HEK293 (cell line): ENCODE measurements around the gene YAE1.
A peak's percentile ranks its signal among the peaks of the same experiment; 100 is the strongest.

Experiments used
- ATF2 ChIP-seq: fragments of 450-650 bp; formaldehyde crosslinking; IDR thresholded peaks from 2 replicates; pipeline ENCODE4 v1.5.1; 2016; ENCODE audit warnings: missing biosample characterization, missing genetic modification characterization, low read depth
- CTCF ChIP-seq: fragments of 450-650 bp; formaldehyde crosslinking; IDR thresholded peaks from 2 replicates; pipeline ENCODE4 v1.5.1; 2016; ENCODE audit warnings: missing biosample characterization, missing genetic modification characterization
- EGR2 ChIP-seq: fragments of 450-650 bp; formaldehyde crosslinking; IDR thresholded peaks from 2 replicates; pipeline ENCODE4 v1.5.1; 2016; ENCODE audit warnings: low read depth, missing biosample characterization, missing genetic modification characterization
- PRDM10 ChIP-seq: fragments of 450-650 bp; formaldehyde crosslinking; IDR thresholded peaks from 2 replicates; pipeline ENCODE4 v1.5.1; 2016; ENCODE audit warnings: missing biosample characterization, missing genetic modification characterization
- SALL2 ChIP-seq: fragments of 450-650 bp; formaldehyde crosslinking; IDR thresholded peaks from 2 replicates; pipeline ENCODE4 v1.5.0; 2017; ENCODE audit warnings: missing biosample characterization, mild to moderate bottlenecking, missing genetic modification characterization, borderline replicate concordance
- SP3 ChIP-seq: fragments of 450-650 bp; formaldehyde crosslinking; IDR thresholded peaks from 2 replicates; pipeline ENCODE4 v1.5.1; 2016; ENCODE audit warnings: missing biosample characterization, missing genetic modification characterization
- SP7 ChIP-seq: fragments of 450-650 bp; formaldehyde crosslinking; IDR thresholded peaks from 2 replicates; pipeline ENCODE4 v1.5.1; 2016; ENCODE audit warnings: missing biosample characterization, missing genetic modification characterization
- ZBTB26 ChIP-seq: fragments of 450-650 bp; formaldehyde crosslinking; optimal IDR thresholded peaks from 2 replicates; pipeline ENCODE3; 2016; ENCODE audit warnings: missing biosample characterization, mild to moderate bottlenecking, missing genetic modification characterization
- ZNF16 ChIP-seq: fragments of 450-650 bp; formaldehyde crosslinking; IDR thresholded peaks from 2 replicates; pipeline ENCODE4 v1.5.1; 2016; ENCODE audit warnings: low read depth, missing biosample characterization, missing genetic modification characterization
- ZNF423 ChIP-seq: fragments of 450-650 bp; formaldehyde crosslinking; IDR thresholded peaks from 2 replicates; pipeline ENCODE4 v1.5.1; 2016; ENCODE audit warnings: missing biosample characterization, missing genetic modification characterization
- ZNF530 ChIP-seq: fragments of 450-650 bp; formaldehyde crosslinking; IDR thresholded peaks from 2 replicates; pipeline ENCODE4 v1.5.1; 2016; ENCODE audit warnings: low read depth, missing biosample characterization, missing genetic modification characterization
- ZNF580 ChIP-seq: fragments of 450-650 bp; formaldehyde crosslinking; IDR thresholded peaks from 2 replicates; pipeline ENCODE4 v1.5.1; 2016; ENCODE audit warnings: missing biosample characterization, missing genetic modification characterization
- ZNF610 ChIP-seq: fragments of 450-650 bp; formaldehyde crosslinking; IDR thresholded peaks from 2 replicates; pipeline ENCODE4 v1.5.1; 2016; ENCODE audit warnings: missing biosample characterization, missing genetic modification characterization, borderline replicate concordance
- ZNF645 ChIP-seq: fragments of 450-650 bp; formaldehyde crosslinking; IDR thresholded peaks from 2 replicates; pipeline ENCODE4; 2016; ENCODE audit warnings: missing biosample characterization, missing genetic modification characterization
- ZNF704 ChIP-seq: fragments of 450-650 bp; formaldehyde crosslinking; IDR thresholded peaks from 2 replicates; pipeline ENCODE4 v1.5.1; 2016; ENCODE audit warnings: missing biosample characterization, missing genetic modification characterization
- ZNF76 ChIP-seq: fragments of 450-650 bp; formaldehyde crosslinking; IDR thresholded peaks from 2 replicates; pipeline ENCODE4; 2016; ENCODE audit warnings: low read depth, missing biosample characterization, missing genetic modification characterization, borderline replicate concordance
- ZNF777 ChIP-seq: fragments of 450-650 bp; formaldehyde crosslinking; IDR thresholded peaks from 2 replicates; pipeline ENCODE4 v1.5.1; 2017; ENCODE audit warnings: missing biosample characterization, missing genetic modification characterization, borderline replicate concordance
- ZNF837 ChIP-seq: fragments of 450-650 bp; formaldehyde crosslinking; IDR thresholded peaks from 2 replicates; pipeline ENCODE4 v1.5.1; 2016; ENCODE audit warnings: missing biosample characterization, missing genetic modification characterization
- ZSCAN30 ChIP-seq: fragments of 450-650 bp; IDR thresholded peaks from 2 replicates; pipeline ENCODE4 v1.5.1; 2018; ENCODE audit warnings: missing biosample characterization, mild to moderate bottlenecking, missing genetic modification characterization, moderate library complexity
- ZXDB ChIP-seq: fragments of 450-650 bp; formaldehyde crosslinking; IDR thresholded peaks from 2 replicates; pipeline ENCODE4 v1.5.1; 2016; ENCODE audit warnings: missing biosample characterization, missing genetic modification characterization
- TF ChIP-seq, protein P1 (sequence below): fragments of 450-650 bp; formaldehyde crosslinking; IDR thresholded peaks from 2 replicates; pipeline ENCODE4 v1.5.1; 2017; ENCODE audit warnings: missing biosample characterization, missing genetic modification characterization
- TF ChIP-seq, protein P2 (sequence below): fragments of 450-650 bp; formaldehyde crosslinking; IDR thresholded peaks from 2 replicates; pipeline ENCODE4 v1.5.1; 2016; ENCODE audit warnings: missing biosample characterization, missing genetic modification characterization

Gene YAE1

GRCh38 chr7:39566023-39566921 is at the start of gene YAE1 (continued):
- no peak for TF ChIP-seq ZNF837 (tag by site-specific recombination)
- TF ChIP-seq ZNF704 (tag by site-specific recombination) = no peak
- TF ChIP-seq ZSCAN30 (tag by site-specific recombination) = 0 out of 2 replicates have a peak, but pooled peaks have one; percentile 35
- 0 out of 2 replicates have a peak, but pooled peaks have one; percentile 17 for TF ChIP-seq ZNF610 (tag by site-specific recombination)
- peak; percentile 82 for TF ChIP-seq ZXDB (tag by site-specific recombination)
- no peak for TF ChIP-seq ATF2 (tag by site-specific recombination)
- no peak for TF ChIP-seq SALL2
- no peak for TF ChIP-seq ZNF423
- no peak for TF ChIP-seq ZNF777 (tag by site-specific recombination)
- TF ChIP-seq ZNF645 (tag by site-specific recombination) = no peak
- TF ChIP-seq ZNF76 (tag by site-specific recombination) = peak; percentile 30; the same call in 1 of the 2 replicates
- peak; percentile 66 for TF ChIP-seq ZNF580 (tag by site-specific recombination)
- TF ChIP-seq SP7 = peak; percentile 66
- TF ChIP-seq ZBTB26 (tag by site-specific recombination) = peak; percentile 72
- TF ChIP-seq EGR2 (tag by site-specific recombination) = peak; percentile 49
- TF ChIP-seq ZNF530 (tag by site-specific recombination) = no peak
- TF ChIP-seq PRDM10 (tag by site-specific recombination) = 0 out of 2 replicates have a peak, but pooled peaks have one; percentile 16
- TF ChIP-seq SP3 = peak; percentile 51
- no peak for TF ChIP-seq CTCF
- TF ChIP-seq, protein P1, sequence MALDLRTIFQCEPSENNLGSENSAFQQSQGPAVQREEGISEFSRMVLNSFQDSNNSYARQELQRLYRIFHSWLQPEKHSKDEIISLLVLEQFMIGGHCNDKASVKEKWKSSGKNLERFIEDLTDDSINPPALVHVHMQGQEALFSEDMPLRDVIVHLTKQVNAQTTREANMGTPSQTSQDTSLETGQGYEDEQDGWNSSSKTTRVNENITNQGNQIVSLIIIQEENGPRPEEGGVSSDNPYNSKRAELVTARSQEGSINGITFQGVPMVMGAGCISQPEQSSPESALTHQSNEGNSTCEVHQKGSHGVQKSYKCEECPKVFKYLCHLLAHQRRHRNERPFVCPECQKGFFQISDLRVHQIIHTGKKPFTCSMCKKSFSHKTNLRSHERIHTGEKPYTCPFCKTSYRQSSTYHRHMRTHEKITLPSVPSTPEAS = no peak
- 0 out of 2 replicates have a peak, but pooled peaks have one; percentile 21 for TF ChIP-seq ZNF16
- TF ChIP-seq, protein P2, sequence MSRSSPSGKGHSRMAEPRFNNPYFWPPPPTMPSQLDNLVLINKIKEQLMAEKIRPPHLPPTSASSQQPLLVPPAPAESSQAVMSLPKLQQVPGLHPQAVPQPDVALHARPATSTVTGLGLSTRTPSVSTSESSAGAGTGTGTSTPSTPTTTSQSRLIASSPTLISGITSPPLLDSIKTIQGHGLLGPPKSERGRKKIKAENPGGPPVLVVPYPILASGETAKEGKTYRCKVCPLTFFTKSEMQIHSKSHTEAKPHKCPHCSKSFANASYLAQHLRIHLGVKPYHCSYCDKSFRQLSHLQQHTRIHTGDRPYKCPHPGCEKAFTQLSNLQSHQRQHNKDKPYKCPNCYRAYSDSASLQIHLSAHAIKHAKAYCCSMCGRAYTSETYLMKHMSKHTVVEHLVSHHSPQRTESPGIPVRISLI (tag by site-specific recombination) = no peak
